GM23248 (cell line): Measurements from ENCODE around the gene APOL1. TPM values are rescaled to one million over a fixed set of nuclear protein-coding genes. Genes with fewer than 3 reads are reported as not detected.

Source experiments
- DNase-seq: peaks from one replicate; pipeline ENCODE4 v3.0.0-alpha.2; 2015
- H2AFZ ChIP-seq: fragments of 200-600 bp; sonication (generic); 2 replicates; pipeline ENCODE4 v1.6.1; 2016; ENCODE audit warnings: antibody characterized with exemption
- H3F3A ChIP-seq: fragments of 200-600 bp; sonication (generic); 2 replicates; pipeline ENCODE4 v1.6.1; 2016; ENCODE audit warnings: mild to moderate bottlenecking, antibody characterized with exemption, mixed run types; ENCODE audit not compliant: insufficient read depth
- H3K27ac ChIP-seq: fragments of 200-600 bp; sonication (generic); 2 replicates; pipeline ENCODE4 v1.5.1; 2016; ENCODE audit warnings: mild to moderate bottlenecking
- H3K27me3 ChIP-seq: fragments of 200-600 bp; sonication (generic); replicated peaks from 2 replicates; pipeline ENCODE4 v1.6.1; 2016; ENCODE audit warnings: mild to moderate bottlenecking; ENCODE audit not compliant: insufficient read depth
- H3K36me3 ChIP-seq: fragments of 200-600 bp; sonication (generic); 2 replicates; pipeline ENCODE4 v1.6.1; 2016; ENCODE audit warnings: low read depth, mild to moderate bottlenecking
- H3K4me1 ChIP-seq: fragments of 200-600 bp; sonication (generic); 2 replicates; pipeline ENCODE4 v1.6.1; 2016; ENCODE audit warnings: mild to moderate bottlenecking; ENCODE audit not compliant: insufficient read depth
- H3K4me2 ChIP-seq: fragments of 200-600 bp; sonication (generic); one replicate; pipeline ENCODE4 v1.6.1; 2016; ENCODE audit warnings: mild to moderate bottlenecking; ENCODE audit not compliant: unreplicated experiment
- H3K4me3 ChIP-seq: fragments of 200-600 bp; sonication (generic); 2 replicates; pipeline ENCODE4 v1.5.1; 2016; ENCODE audit warnings: mild to moderate bottlenecking
- H3K79me2 ChIP-seq: fragments of 200-600 bp; sonication (generic); 2 replicates; pipeline ENCODE4 v1.6.1; 2016; ENCODE audit warnings: mild to moderate bottlenecking; ENCODE audit not compliant: insufficient read depth
- H3K9ac ChIP-seq: fragments of 200-600 bp; sonication (generic); 2 replicates; pipeline ENCODE4 v1.6.1; 2016; ENCODE audit warnings: mild to moderate bottlenecking
- H3K9me2 ChIP-seq: fragments of 200-600 bp; sonication (generic); 2 replicates; pipeline ENCODE4 v1.6.1; 2016; ENCODE audit warnings: mixed run types, mild to moderate bottlenecking, moderate library complexity; ENCODE audit not compliant: insufficient read depth
- H3K9me3 ChIP-seq: fragments of 200-600 bp; sonication (generic); one replicate; pipeline ENCODE4 v1.6.1; 2017; ENCODE audit warnings: low read depth
- H4K20me1 ChIP-seq: fragments of 200-600 bp; sonication (generic); 2 replicates; pipeline ENCODE4 v1.6.0; 2016; ENCODE audit not compliant: insufficient read depth
- EZH2 ChIP-seq: fragments of 200-600 bp; sonication (generic); IDR thresholded peaks from 2 replicates; pipeline ENCODE4 v1.6.1; 2018; ENCODE audit warnings: antibody characterized with exemption, mild to moderate bottlenecking; ENCODE audit not compliant: insufficient read depth, poor library complexity, severe bottlenecking
- EZH2phosphoT487 ChIP-seq: fragments of 200-600 bp; sonication (generic); IDR thresholded peaks from 2 replicates; pipeline ENCODE4 v1.6.1; 2018; ENCODE audit warnings: antibody characterized with exemption, moderate library complexity, mild to moderate bottlenecking, low read depth; ENCODE audit not compliant: insufficient read depth
- WGBS, 2 experiments: methylation state at CpG; one replicate each; pipeline ENCODE4 v1.1.6; 2015 to 2017; ENCODE audit warnings: low lambda C conversion rate in 2 of 2, low coverage in 1 of 2; ENCODE audit errors: missing lambda C conversion rate in 2 of 2; 5-methylcytosine and 5-hydroxymethylcytosine counted together
- in situ Hi-C: fragments of 300-500 bp; cut with MboI; formaldehyde crosslinking; loops from 2 replicates; pipeline ENCODE4 v1.15.0; 2020
- polyA plus RNA-seq: library from polyadenylated mRNA; unstranded; fragments of >200 nt; fragmentation: Nextera tagmentation; extraction: Ambion mirVana; gene quantifications from 2 replicates; pipeline ENCODE4 v1.2.1, GENCODE V29; 2016
- total RNA-seq: library from RNA; depleted of rRNA; stranded (reverse); fragments of >200 nt; shearing (Covaris generic); gene quantifications from 2 replicates; pipeline ENCODE4 v1.2.3, GENCODE V29; 2014

The APOL1 gene
- total and polyA plus RNA-seq, 2 experiments from 2014 or later: 8.3 to 12.8 TPM

DNA sequence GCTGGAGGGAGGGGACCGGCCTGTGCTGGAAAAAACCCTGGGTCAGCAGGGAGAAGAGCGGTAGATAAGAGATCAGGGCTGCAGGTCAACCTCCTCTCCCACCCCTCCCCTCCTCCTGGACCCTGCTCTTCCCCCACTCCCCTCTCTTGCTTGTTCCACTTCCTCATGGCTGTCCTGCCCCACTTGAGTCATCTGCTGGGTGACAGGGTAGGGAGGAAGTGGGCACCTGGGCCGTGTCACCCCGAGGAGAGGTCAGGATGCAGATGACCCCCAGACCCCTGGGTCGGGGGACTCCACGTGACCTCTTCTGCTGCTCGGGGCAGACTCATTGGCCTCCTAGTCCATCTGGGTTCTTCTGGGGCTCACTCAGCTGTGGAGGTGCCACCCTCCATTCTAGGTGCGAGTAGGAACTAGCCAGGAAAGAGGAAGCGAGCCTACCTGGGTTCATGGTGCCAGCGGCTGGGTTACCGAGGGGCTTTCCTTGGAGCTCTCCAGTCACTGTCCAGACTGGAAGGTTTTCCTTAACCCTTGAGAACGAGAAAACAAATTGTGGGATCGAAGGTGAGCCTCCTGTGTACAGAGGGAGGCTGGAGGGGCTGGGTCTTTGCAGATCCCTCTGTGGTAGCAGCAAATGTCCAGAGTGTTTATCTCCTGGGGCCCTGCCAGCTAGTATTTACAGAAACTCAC, 20.1 kb upstream of the APOL1 start:
- H3K4me2 ChIP-seq: no peak overlapping the region
- H3K27me3 ChIP-seq: no peaks in the 10 kb centered on the region
- no peak for DNase-seq
- in situ Hi-C loops: no loop called here
- H3K9me3 ChIP-seq: no peaks in the 10 kb centered on the region
- WGBS, 2 experiments: 89 to 91% methylated on average over 12 to 13 of the region's 13 CpGs
- no peak overlapping the region for H3K4me3 ChIP-seq
- no peak overlapping the region for H3K27ac ChIP-seq
- H3K79me2 ChIP-seq: peaks cover 42% of the 10 kb centered on the region
- peaks cover 8% of the 10 kb centered on the region; the same call in 1 of the 2 replicates for H3K4me1 ChIP-seq
- TF ChIP-seq EZH2phosphoT487 (no peak), EZH2 (no peak)
- H3K36me3 ChIP-seq: peaks cover 19% of the 10 kb centered on the region; the same call in 1 of the 2 replicates
- no peaks in the 10 kb centered on the region; the same call in 1 of the 2 replicates for H3F3A ChIP-seq
- H3K9me2 ChIP-seq: no peaks in the 10 kb centered on the region
- no peak overlapping the region for H3K9ac ChIP-seq
- no peaks in the 10 kb centered on the region for H4K20me1 ChIP-seq
- no peak overlapping the region for H2AFZ ChIP-seq

DNA sequence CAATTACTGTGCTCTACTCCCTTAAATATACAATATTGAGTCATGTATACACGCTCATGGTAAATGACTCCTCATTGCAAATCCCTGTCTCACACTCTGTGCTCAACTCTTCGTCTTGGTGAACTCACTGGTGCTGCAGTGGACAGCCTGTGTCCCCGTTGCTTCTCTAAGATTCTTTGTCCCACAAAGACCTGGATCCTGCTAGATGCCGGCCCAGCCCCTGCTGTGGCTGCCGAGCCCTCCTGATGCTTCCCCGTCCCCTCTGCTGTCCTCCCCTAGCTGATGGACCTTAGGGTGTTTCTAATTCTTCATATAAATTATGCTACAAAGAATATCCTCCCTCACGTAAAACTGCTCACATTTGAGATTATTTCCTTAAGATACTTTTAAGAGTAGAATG, 19.1 kb upstream of the APOL1 start:
- Histone ChIP-seq H3K27me3 (no peaks in the 10 kb centered on the region), H3K27ac (no peak overlapping the region), H3K9me3 (no peaks in the 10 kb centered on the region), H3K4me3 (no peak overlapping the region), H4K20me1 (no peaks in the 10 kb centered on the region), H2AFZ (no peak overlapping the region), H3F3A (peaks cover 7% of the 10 kb centered on the region; the same call in 1 of the 2 replicates), H3K79me2 (peaks cover 51% of the 10 kb centered on the region), H3K36me3 (peaks cover 16% of the 10 kb centered on the region; the same call in 1 of the 2 replicates), H3K9ac (no peak overlapping the region), H3K9me2 (no peaks in the 10 kb centered on the region), H3K4me2 (no peak overlapping the region), H3K4me1 (peaks cover 8% of the 10 kb centered on the region; the same call in 1 of the 2 replicates)
- no peak for DNase-seq
- in situ Hi-C loops: no loop called here
- 87 to 89% methylated on average over 7 of the region's 7 CpGs for WGBS, 2 experiments
- no peak for TF ChIP-seq EZH2phosphoT487
- no peak for TF ChIP-seq EZH2

DNA sequence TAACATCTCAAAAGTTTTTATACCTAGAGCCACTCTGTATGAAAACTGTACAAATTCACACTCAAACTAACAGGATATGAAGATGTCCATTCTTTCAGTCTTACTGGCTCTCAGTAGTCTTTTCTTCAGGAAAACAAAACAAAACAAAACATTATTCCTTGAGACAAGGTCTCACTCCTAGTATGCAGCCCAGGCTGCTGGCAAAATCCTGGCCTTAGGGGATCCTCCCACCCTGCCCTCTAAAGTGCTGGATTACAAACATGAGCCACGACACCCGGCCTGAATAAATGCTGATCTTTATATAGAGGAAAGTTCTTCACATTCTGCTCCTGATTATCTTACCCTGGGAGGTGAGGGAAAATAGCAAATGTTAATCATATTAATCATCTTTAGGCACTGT, 18.7 kb upstream of the APOL1 start:
- H3F3A ChIP-seq: peaks cover 11% of the 10 kb centered on the region; the same call in 1 of the 2 replicates
- H2AFZ ChIP-seq: no peak overlapping the region
- H3K9me3 ChIP-seq: no peaks in the 10 kb centered on the region
- H3K79me2 ChIP-seq: peaks cover 54% of the 10 kb centered on the region
- peaks cover 13% of the 10 kb centered on the region; the same call in 1 of the 2 replicates for H3K36me3 ChIP-seq
- no peak for TF ChIP-seq EZH2phosphoT487
- no peak for TF ChIP-seq EZH2
- no peaks in the 10 kb centered on the region for H3K27me3 ChIP-seq
- no peaks in the 10 kb centered on the region for H3K9me2 ChIP-seq
- H4K20me1 ChIP-seq: no peaks in the 10 kb centered on the region
- no peak overlapping the region for H3K27ac ChIP-seq
- in situ Hi-C loops: no loop called here
- no peak overlapping the region for H3K4me3 ChIP-seq
- H3K4me1 ChIP-seq: peaks cover 8% of the 10 kb centered on the region; the same call in 1 of the 2 replicates
- no peak for DNase-seq
- no peak overlapping the region for H3K4me2 ChIP-seq
- whole genome bisulfite sequencing, 2 experiments: 29 to 32% methylated on average over 2 of the region's 2 CpGs
- no peak overlapping the region for H3K9ac ChIP-seq

DNA sequence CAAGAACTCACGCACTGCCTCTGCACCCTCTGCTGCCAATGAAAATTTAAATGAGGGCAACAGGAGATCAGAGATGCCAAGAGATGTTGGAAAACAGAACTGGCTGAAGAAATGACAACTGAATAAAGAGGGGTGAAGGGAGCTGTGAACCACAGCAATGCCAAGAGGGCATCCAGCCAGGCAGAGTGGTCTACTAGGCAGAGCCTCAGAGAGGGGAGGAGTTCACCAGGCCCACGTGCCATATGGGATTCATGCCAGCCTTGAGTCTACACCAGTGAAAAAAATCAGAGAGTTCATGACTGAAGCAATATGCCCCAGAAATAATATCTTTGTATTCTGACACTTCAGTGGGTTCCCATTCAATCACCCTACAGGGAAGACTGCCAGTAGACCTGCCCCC, 18.0 kb upstream of the APOL1 start:
- Histone ChIP-seq H3K36me3 (peaks cover 13% of the 10 kb centered on the region; the same call in 1 of the 2 replicates), H3K79me2 (peaks cover 54% of the 10 kb centered on the region), H3K27me3 (no peaks in the 10 kb centered on the region), H3K27ac (no peak overlapping the region), H3K4me3 (no peak overlapping the region), H3K9me3 (no peaks in the 10 kb centered on the region), H3F3A (peaks cover 11% of the 10 kb centered on the region; the same call in 1 of the 2 replicates), H3K9me2 (no peaks in the 10 kb centered on the region), H4K20me1 (no peaks in the 10 kb centered on the region), H2AFZ (no peak overlapping the region), H3K4me1 (peaks cover 12% of the 10 kb centered on the region), H3K4me2 (no peak overlapping the region), H3K9ac (no peak overlapping the region)
- in situ Hi-C loops: no loop called here
- TF ChIP-seq EZH2phosphoT487: no peak
- no peak for TF ChIP-seq EZH2
- DNase-seq: no peak
- WGBS, 2 experiments: 22 to 39% methylated on average over 2 of the region's 2 CpGs
